Stimulated activated CD8-positive, alpha-beta memory T cell treated with anti-CD3 and anti-CD28 coated beads, Interleukin-2, amount 100 ng/mL, for 1 hour (primary cell): ENCODE results near the gene MUC16.

Source experiments
- DNase-seq, 2 donors: peaks; one replicate each; pipeline ENCODE4 v3.0.0-alpha.2; 2020; ENCODE audit warnings: low read depth in 2 of 2

Gene MUC16

GRCh38 chr19:9009431-9009830 is 778 bp downstream of the MUC16 start:
- no peak for DNase-seq

- no peak for DNase-seq
Measured at GRCh38 chr19:9008667-9009066, 1.5 kb downstream of the MUC16 start.

- DNase-seq = no peak
Measured at GRCh38 chr19:9000933-9001332, 9.3 kb downstream of the MUC16 start.

GRCh38 chr19:8988204-8988603 is 22.0 kb downstream of the MUC16 start:
- DNase-seq = no peak

- no peak for DNase-seq
Measured at GRCh38 chr19:8986296-8986695, 23.9 kb downstream of the MUC16 start.

- no peak for DNase-seq
Measured at GRCh38 chr19:8973501-8974091, 36.6 kb downstream of the MUC16 start.

GRCh38 chr19:8965887-8966286 is 44.3 kb downstream of the MUC16 start:
- DNase-seq = no peak
